Measurements from ENCODE around the gene FAM171A2. TPM values are rescaled to one million over a fixed set of nuclear protein-coding genes. Genes with fewer than 3 reads are reported as not detected.
A peak's percentile ranks its signal among the peaks of the same experiment; 100 is the strongest.

The FAM171A2 gene
- total and polyA plus RNA-seq, 2 donors (not counting 1 experiment from before 2014, with no cell fraction given): 0.18 to 0.69 TPM

DNA sequence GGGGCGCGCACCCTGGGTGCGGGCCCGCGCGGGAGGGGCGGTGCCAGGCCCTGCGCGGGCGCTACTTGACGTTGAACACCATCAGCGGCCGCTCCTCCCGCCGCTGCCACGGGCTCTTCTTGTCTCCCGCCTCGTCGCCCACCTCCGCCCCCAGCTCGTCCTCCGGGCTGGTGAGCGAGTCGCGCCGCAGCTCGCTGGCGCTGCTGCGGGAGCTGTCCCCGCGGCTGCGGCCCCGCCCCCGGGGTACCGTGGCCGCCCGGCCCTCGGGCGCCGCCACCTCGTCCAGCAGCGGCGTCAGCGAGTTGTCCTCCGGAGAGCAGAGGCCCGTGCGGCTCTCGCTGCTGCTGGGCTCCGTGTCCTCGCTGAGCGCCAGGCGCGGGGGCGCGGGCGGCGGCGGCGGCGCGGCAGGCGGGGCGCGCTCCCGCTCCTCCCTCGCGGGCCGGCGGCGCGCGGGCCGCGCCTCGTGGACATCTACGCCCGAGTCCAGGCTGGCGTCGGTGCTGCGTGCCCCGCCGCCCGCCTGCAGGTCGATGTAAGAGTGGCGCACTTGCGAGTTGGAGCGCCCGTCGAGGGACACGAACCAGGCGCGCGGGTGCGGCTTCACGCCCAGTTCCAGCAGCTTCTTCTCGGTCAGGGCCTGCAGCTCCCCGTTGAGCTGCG, 9.9 kb downstream of the FAM171A2 start:
- ChIA-PET POLR2A (interaction anchor here (0.5 to 2.4 kb wide), 10 partner anchors 8 to 869 kb away, joined by 3 to 11 read pairs (median 4); partner anchors contain the start of genes ATXN7L3, G6PC3, GRN and SLC25A39), CTCF (interaction anchor here (0.6 to 10.1 kb wide), 23 partner anchors 8 to 410 kb away, joined by 3 to 117 read pairs (median 6); partner anchors contain the start of genes FAM171A2, GRN, HDAC5 and SLC25A39)
- H3K4me1 ChIP-seq (ENCODE audit: control insufficient read depth in 2 of 2, insufficient read depth in 2 of 2, low read length in 2 of 2): peaks cover 10 to 19% of the 10 kb centered on the region in 2 donors
- peak overlapping the region; percentile 51 for H2AFZ ChIP-seq (ENCODE audit: insufficient read depth, low read depth, low read length, poor library complexity, severe bottlenecking)
- no peaks in the 10 kb centered on the region for H3K9me3 Mint-ChIP-seq (ENCODE audit: insufficient read depth)
- DNase-seq (peak; percentile 56), ATAC-seq (ENCODE audit: low read depth) (peak; percentile 14)
- peaks cover 36% of the 10 kb centered on the region for H4K20me1 ChIP-seq (ENCODE audit: control insufficient read depth, insufficient read depth, low read length, poor library complexity, severe bottlenecking)
- no peaks in the 10 kb centered on the region for H3K27me3 ChIP-seq (replicated peaks in 1 of 4; ENCODE audit: control extremely low read depth in 1 of 4, control insufficient read depth in 3 of 4, insufficient read depth in 4 of 4, low read length in 3 of 4)
- intact Hi-C loops (cut with micrococcal nuclease): loop anchor here (1.0 to 5.0 kb wide), 3 partner anchors 9 to 412 kb away; partner anchors contain the start of genes FAM171A2, GRN and PPY
- TF ChIP-seq, protein P1, sequence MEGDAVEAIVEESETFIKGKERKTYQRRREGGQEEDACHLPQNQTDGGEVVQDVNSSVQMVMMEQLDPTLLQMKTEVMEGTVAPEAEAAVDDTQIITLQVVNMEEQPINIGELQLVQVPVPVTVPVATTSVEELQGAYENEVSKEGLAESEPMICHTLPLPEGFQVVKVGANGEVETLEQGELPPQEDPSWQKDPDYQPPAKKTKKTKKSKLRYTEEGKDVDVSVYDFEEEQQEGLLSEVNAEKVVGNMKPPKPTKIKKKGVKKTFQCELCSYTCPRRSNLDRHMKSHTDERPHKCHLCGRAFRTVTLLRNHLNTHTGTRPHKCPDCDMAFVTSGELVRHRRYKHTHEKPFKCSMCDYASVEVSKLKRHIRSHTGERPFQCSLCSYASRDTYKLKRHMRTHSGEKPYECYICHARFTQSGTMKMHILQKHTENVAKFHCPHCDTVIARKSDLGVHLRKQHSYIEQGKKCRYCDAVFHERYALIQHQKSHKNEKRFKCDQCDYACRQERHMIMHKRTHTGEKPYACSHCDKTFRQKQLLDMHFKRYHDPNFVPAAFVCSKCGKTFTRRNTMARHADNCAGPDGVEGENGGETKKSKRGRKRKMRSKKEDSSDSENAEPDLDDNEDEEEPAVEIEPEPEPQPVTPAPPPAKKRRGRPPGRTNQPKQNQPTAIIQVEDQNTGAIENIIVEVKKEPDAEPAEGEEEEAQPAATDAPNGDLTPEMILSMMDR (IDR thresholded peaks at IDR 0.05): no peak
- TF ChIP-seq EZH2 (IDR thresholded peaks at IDR 0.05; ENCODE audit: borderline replicate concordance, insufficient read depth, low read depth, low read length, poor library complexity, severe bottlenecking): no peak
- peak overlapping the region; percentile 37 for H3K27ac Mint-ChIP-seq
- no peaks in the 10 kb centered on the region for H3K9me3 ChIP-seq (ENCODE audit: control extremely low read depth in 1 of 3, control insufficient read depth in 2 of 3, insufficient read depth in 1 of 3, low read length in 2 of 3)
- H3K79me2 ChIP-seq (ENCODE audit: control insufficient read depth, insufficient read depth, low read length): no peaks in the 10 kb centered on the region
- peak overlapping the region; percentile 48 for H3K9ac ChIP-seq (ENCODE audit: low read length)
- H3K4me3 Mint-ChIP-seq: peak overlapping the region; percentile 75
- H3K4me3 ChIP-seq (ENCODE audit: control extremely low read depth in 1 of 5, extremely low read depth in 1 of 5, insufficient read depth in 1 of 5, low read depth in 2 of 5, low read length in 4 of 5): peak overlapping the region in 3 of 5 experiments; percentile 44 to 56 (median 55)
- peaks cover 14% of the 10 kb centered on the region for H3K4me1 Mint-ChIP-seq
- peak overlapping the region; percentile 90 for H3K4me2 ChIP-seq (replicated peaks; ENCODE audit: low read depth, low read length, poor library complexity, severe bottlenecking)
- H3K27ac ChIP-seq (ENCODE audit: low read length in 2 of 2): no peak overlapping the region
- H3K36me3 ChIP-seq (replicated peaks in 1 of 2; ENCODE audit: control extremely low read depth in 1 of 2, control insufficient read depth in 1 of 2, extremely low read depth in 1 of 2, insufficient read depth in 2 of 2, low read length in 1 of 2): peaks cover 0 to 40% of the 10 kb centered on the region in 2 experiments
- H3K27me3 Mint-ChIP-seq: no peaks in the 10 kb centered on the region
- 20% methylated on average over 98 of the region's 98 CpGs for WGBS (ENCODE audit: insufficient coverage)
